H1 (cell line): Measurements from ENCODE around the gene GABRB2. TPM values are rescaled to one million over a fixed set of nuclear protein-coding genes. Genes with fewer than 3 reads are reported as not detected.

Source experiments
- CTCF ChIA-PET: fragments of 300-600 bp; sonication (Branson Sonifier 250); formaldehyde crosslinking; loops from one replicate; lab custom pipeline; 2021; ENCODE audit not compliant: partially characterized antibody; lab: Charles Lee
- POLR2A ChIA-PET: fragments of 300-600 bp; sonication (Branson Sonifier 250); formaldehyde crosslinking; loops from one replicate; lab custom pipeline; 2021; ENCODE audit warnings: inconsistent platforms; ENCODE audit not compliant: partially characterized antibody; lab: Charles Lee
- DNase-seq, 2 experiments: peaks; one replicate each; pipeline versions ENCODE4 v3.0.0 to v3.0.0-alpha.2; 2010 to 2022; ENCODE audit warnings: low spot score in 2 of 2, low read depth in 1 of 2, mixed read lengths in 1 of 2
- FAIRE-seq: peaks from 2 replicates; lab custom pipeline; 2011; peaks lifted over from hg19 to GRCh38; lab: Jason Lieb, UNC
- H2AFZ ChIP-seq: 2 replicates; pipeline ENCODE4 v1.8.1; 2012; ENCODE audit warnings: low read length, inconsistent platforms
- H2AK5ac ChIP-seq: 2 replicates; pipeline ENCODE4 v1.6.1; 2013; ENCODE audit warnings: low read depth, low read length
- H2BK120ac ChIP-seq: replicated peaks from 2 replicates; pipeline ENCODE3; 2013; ENCODE audit warnings: low read depth, low read length, inconsistent platforms
- H2BK12ac ChIP-seq: 2 replicates; pipeline ENCODE4 v1.6.1; 2013; ENCODE audit warnings: low read depth, low read length
- H2BK15ac ChIP-seq: 2 replicates; pipeline ENCODE4 v1.6.1; 2013; ENCODE audit warnings: low read length
- H2BK20ac ChIP-seq: 2 replicates; pipeline ENCODE4 v1.6.1; 2013; ENCODE audit warnings: low read length
- H2BK5ac ChIP-seq: 2 replicates; pipeline ENCODE4 v1.6.1; 2013; ENCODE audit warnings: low read depth, low read length
- H3K14ac ChIP-seq: 2 replicates; pipeline ENCODE4 v1.6.1; 2013; ENCODE audit warnings: inconsistent platforms; ENCODE audit not compliant: insufficient read length
- H3K18ac ChIP-seq: 2 replicates; pipeline ENCODE4 v1.6.1; 2013; ENCODE audit warnings: low read length; ENCODE audit errors: extremely low read depth
- H3K23ac ChIP-seq: 2 replicates; pipeline ENCODE4 v1.6.1; 2013; ENCODE audit warnings: inconsistent platforms; ENCODE audit not compliant: insufficient read length
- H3K23me2 ChIP-seq: 2 replicates; pipeline ENCODE4 v1.6.1; 2013; ENCODE audit warnings: low read depth, low read length
- H3K27ac ChIP-seq: 2 replicates; pipeline ENCODE4 v1.6.1; 2011; ENCODE audit warnings: low read depth, low read length, inconsistent platforms
- H3K27me3 ChIP-seq, 4 experiments: replicated peaks in 1 of 4; 1 replicate in 1 of 4; 2 replicates in 3 of 4; pipeline versions ENCODE4 v1.6.1 to v1.8.1; 2011 to 2013; ENCODE audit warnings: low read length in 3 of 4, mild to moderate bottlenecking in 3 of 4, inconsistent platforms in 2 of 4, mixed read lengths in 2 of 4, moderate library complexity in 1 of 4; ENCODE audit not compliant: control insufficient read depth in 3 of 4, insufficient read depth in 3 of 4; ENCODE audit errors: extremely low read depth in 1 of 4
- H3K36me3 ChIP-seq, 4 experiments: 2 replicates each; pipeline versions ENCODE4 v1.6.1 to v1.8.1; 2011 to 2013; ENCODE audit warnings: mild to moderate bottlenecking in 4 of 4, low read length in 3 of 4, moderate library complexity in 2 of 4, control low read depth in 1 of 4, inconsistent platforms in 1 of 4; ENCODE audit not compliant: insufficient read depth in 4 of 4, control insufficient read depth in 2 of 4
- H3K4ac ChIP-seq: replicated peaks from 2 replicates; pipeline ENCODE3; 2013; ENCODE audit warnings: low read length, low read depth, mixed read lengths, inconsistent platforms; ENCODE audit not compliant: insufficient read length
- H3K4me1 ChIP-seq, 4 experiments: replicated peaks in 1 of 4; 1 replicate in 1 of 4; 2 replicates in 3 of 4; pipeline versions ENCODE4 v1.6.1 to v1.8.1; 2011 to 2013; ENCODE audit warnings: low read length in 3 of 4, inconsistent platforms in 2 of 4, mixed read lengths in 1 of 4; ENCODE audit not compliant: insufficient read depth in 4 of 4, control insufficient read depth in 3 of 4
- H3K4me2 ChIP-seq, 2 experiments: 2 replicates each; pipeline versions ENCODE4 v1.6.1 to v1.8.1; 2011 to 2013; ENCODE audit warnings: low read depth in 2 of 2, low read length in 2 of 2, control low read depth in 1 of 2, inconsistent platforms in 1 of 2, mild to moderate bottlenecking in 1 of 2; ENCODE audit not compliant: insufficient read depth in 1 of 2
- H3K4me3 ChIP-seq, 4 experiments: fragments of 200-600, 300-600 bp in 1 of 4; sonication (generic), shearing (Covaris generic), sonication (Bioruptor Twin) in 1 of 4; 2 replicates each; pipeline versions ENCODE4 v1.5.1 to v1.8.1; 2011 to 2016; ENCODE audit warnings: low read length in 4 of 4, low read depth in 3 of 4, control low read depth in 2 of 4, inconsistent platforms in 2 of 4, mild to moderate bottlenecking in 2 of 4, mixed read lengths in 1 of 4, moderate library complexity in 1 of 4; ENCODE audit not compliant: insufficient read depth in 2 of 4; ENCODE audit errors: extremely low read depth in 1 of 4
- H3K56ac ChIP-seq: replicated peaks from 2 replicates; pipeline ENCODE3; 2013; ENCODE audit warnings: low read depth, mild to moderate bottlenecking, mixed read lengths, low read length, inconsistent platforms; ENCODE audit not compliant: insufficient read length
- H3K79me1 ChIP-seq: 2 replicates; pipeline ENCODE4 v1.6.1; 2013; ENCODE audit warnings: low read depth, low read length, control low read depth
- H3K79me2 ChIP-seq, 2 experiments: 2 replicates each; pipeline versions ENCODE4 v1.6.1 to v1.8.1; 2012 to 2013; ENCODE audit warnings: low read length in 2 of 2, mild to moderate bottlenecking in 2 of 2, inconsistent platforms in 1 of 2; ENCODE audit not compliant: insufficient read depth in 2 of 2, control insufficient read depth in 1 of 2
- H3K9ac ChIP-seq, 4 experiments: replicated peaks in 1 of 4; 1 replicate in 1 of 4; 2 replicates in 3 of 4; pipeline versions ENCODE4 v1.6.1 to v1.8.1; 2011 to 2013; ENCODE audit warnings: low read depth in 3 of 4, low read length in 3 of 4, control low read depth in 2 of 4, mild to moderate bottlenecking in 2 of 4, moderate library complexity in 2 of 4, inconsistent platforms in 1 of 4; ENCODE audit errors: extremely low read depth in 1 of 4
- H3K9me3 ChIP-seq, 2 experiments: 2 replicates each; pipeline versions ENCODE4 v1.6.1 to v1.8.1; 2012 to 2013; ENCODE audit warnings: mild to moderate bottlenecking in 2 of 2, moderate library complexity in 2 of 2, control low read depth in 1 of 2, inconsistent platforms in 1 of 2, low read depth in 1 of 2, low read length in 1 of 2, mixed read lengths in 1 of 2; ENCODE audit not compliant: insufficient read depth in 2 of 2
- H4K20me1 ChIP-seq, 2 experiments: replicated peaks in 1 of 2; 2 replicates each; pipeline versions ENCODE3 to v1.8.1; 2011 to 2013; ENCODE audit warnings: inconsistent platforms in 2 of 2, low read length in 2 of 2, mild to moderate bottlenecking in 1 of 2; ENCODE audit not compliant: insufficient read depth in 2 of 2, control insufficient read depth in 1 of 2
- H4K5ac ChIP-seq: 2 replicates; pipeline ENCODE4 v1.6.1; 2013; ENCODE audit warnings: low read length, low read depth, mixed read lengths, inconsistent platforms; ENCODE audit not compliant: insufficient read length
- H4K8ac ChIP-seq: 2 replicates; pipeline ENCODE4 v1.8.0; 2013; ENCODE audit warnings: mild to moderate bottlenecking, moderate library complexity, low read length, inconsistent platforms; ENCODE audit not compliant: insufficient read depth; ENCODE audit errors: extremely low read depth
- H4K91ac ChIP-seq: replicated peaks from 2 replicates; pipeline ENCODE3; 2013; ENCODE audit warnings: low read length, mixed read lengths, inconsistent platforms; ENCODE audit not compliant: insufficient read length
- WGBS, 2 experiments: shearing (Covaris generic) in 1 of 2; methylation state at CpG; one replicate each; pipeline versions ENCODE4 v1.1.6 to v1.1.7; 2013 to 2015; ENCODE audit warnings: low lambda C conversion rate in 2 of 2, mixed read lengths in 2 of 2, inconsistent platforms in 1 of 2, low coverage in 1 of 2, missing lambda C conversion rate in 1 of 2; ENCODE audit not compliant: insufficient replicate concordance in 2 of 2, insufficient coverage in 1 of 2, insufficient read length in 1 of 2; ENCODE audit errors: extremely low coverage in 1 of 2, missing lambda C conversion rate in 1 of 2; 5-methylcytosine and 5-hydroxymethylcytosine counted together
- polyA plus RNA-seq, 7 experiments: library from polyadenylated mRNA; depleted of rRNA in 3 of 7; stranded (reverse) in 5 of 7; unstranded in 2 of 7; fragments of >200 nt in 5 of 7; fragments of 200-250 nt in 2 of 7; gene quantifications; 1 replicate in 5 of 7; 2 replicates in 1 of 7; 4 replicates in 1 of 7; pipeline versions ENCODE4 v1.2.1 to v1.2.3, GENCODE V29; 2011 to 2013; ENCODE audit warnings: missing spikeins in 2 of 7, mixed read lengths in 2 of 7
- total RNA-seq: library from RNA; stranded (reverse); fragmentation: NEBNext Ultra II Directional; extraction: Animal tissue kit (Norgen Biotek cat#: 25700); gene quantifications from 2 replicates; pipeline ENCODE4 v1.2.1, GENCODE V29; 2021

GABRB2 gene
- total and polyA plus RNA-seq, 2 of the 8 experiments (the other 6 are each of a cell fraction or from before 2014, with no cell fraction given), result 0.54 to 1.9 TPM

DNA sequence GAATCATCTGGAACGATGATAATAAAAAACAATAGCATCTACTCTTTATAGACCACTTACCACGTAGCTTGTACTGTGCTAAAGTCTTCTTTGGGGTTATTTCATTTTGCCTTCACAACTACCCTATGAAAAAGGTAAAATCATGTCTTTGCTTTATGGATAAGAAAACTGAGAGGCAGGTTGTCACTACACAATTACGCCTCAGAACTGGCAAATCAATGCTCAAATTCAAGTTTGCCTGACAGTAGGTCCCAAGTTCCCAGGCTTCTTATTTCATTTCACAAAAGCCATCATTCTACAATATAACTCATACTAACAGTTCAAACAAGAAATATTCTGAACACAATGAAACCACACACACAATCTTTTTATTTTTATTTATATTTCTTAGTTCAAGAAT lies 258.5 kb downstream of the GABRB2 start:
- Histone ChIP-seq H2BK20ac (no peak overlapping the region), H2BK5ac (no peak overlapping the region), H2AFZ (no peak overlapping the region), H3K27ac (no peak overlapping the region), H2AK5ac (no peak overlapping the region), H3K27me3 (no peaks in the 10 kb centered on the region), H3K23me2 (no peaks in the 10 kb centered on the region; the same call in 1 of the 2 replicates), H3K4ac (no peak overlapping the region), H4K5ac (no peak overlapping the region), H2BK15ac (no peak overlapping the region), H3K14ac (no peak overlapping the region), H4K91ac (no peak overlapping the region), H3K9ac (no peak overlapping the region), H3K79me1 (no peaks in the 10 kb centered on the region), H3K4me1 (no peaks in the 10 kb centered on the region), H4K8ac (no peak overlapping the region), H2BK12ac (no peak overlapping the region), H3K9me3 (no peaks in the 10 kb centered on the region), H3K36me3 (no peaks in the 10 kb centered on the region), H3K79me2 (no peaks in the 10 kb centered on the region), H4K20me1 (no peaks in the 10 kb centered on the region), H2BK120ac (no peak overlapping the region), H3K4me2 (no peak overlapping the region), H3K4me3 (no peak overlapping the region), H3K18ac (no peak overlapping the region), H3K23ac (no peak overlapping the region), H3K56ac (no peak overlapping the region)
- POLR2A ChIA-PET, result no interaction called here
- WGBS, 2 experiments, result 88% methylated on average over 3 of the region's 3 CpGs; no CpG with 5 or more reads in 1 of the 2 experiments
- DNase-seq (no peak), FAIRE-seq (no peak)
- CTCF ChIA-PET, result no interaction called here
